Peyer's patch (tissue), 4 donors: ENCODE results near the gene RNF213. TPM values are rescaled to one million over a fixed set of nuclear protein-coding genes. Genes with fewer than 3 reads are reported as not detected.

Experiments
- DNase-seq, 3 donors: peaks; one replicate each; pipeline ENCODE4 v3.0.0-alpha.2; 2017 to 2019
- H3K27ac ChIP-seq, 4 donors: fragments of 200-600 bp; sonication (generic); one replicate each; pipeline ENCODE4 v1.5.1; 2016 to 2019
- H3K27me3 ChIP-seq, 2 donors: fragments of 200-600 bp; sonication (generic); one replicate each; pipeline ENCODE4 v1.5.1; 2019
- H3K36me3 ChIP-seq, 3 donors: fragments of 200-600 bp; sonication (generic); one replicate each; pipeline ENCODE4 v1.5.1; 2016 to 2019
- H3K4me1 ChIP-seq, 4 donors: fragments of 200-600 bp; sonication (generic); one replicate each; pipeline ENCODE4 v1.5.1; 2016 to 2019
- H3K4me3 ChIP-seq, 4 donors: fragments of 200-600 bp; sonication (generic); 1 replicate in 3 of 4; 2 replicates in 1 of 4; pipeline ENCODE4 v1.5.1; 2016 to 2019; ENCODE audit warnings: mild to moderate bottlenecking in 1 of 4
- H3K9me3 ChIP-seq, 4 donors: fragments of 200-600 bp; sonication (generic); one replicate each; pipeline ENCODE4 v1.5.1; 2016 to 2019; ENCODE audit warnings: mild to moderate bottlenecking in 1 of 4
- CTCF ChIP-seq, 6 experiments: fragments of 450-650 bp in 4 of 6; fragments of 200-600 bp in 2 of 6; sonication (generic) in 1 of 6; IDR thresholded peaks; one replicate each; pipeline ENCODE4 v1.5.1; 2017 to 2019; ENCODE audit warnings: antibody characterized with exemption in 6 of 6, mild to moderate bottlenecking in 3 of 6, moderate library complexity in 1 of 6
- POLR2A ChIP-seq, 2 donors: fragments of 450-650 bp; IDR thresholded peaks; one replicate each; pipeline ENCODE4 v1.5.1; 2017; ENCODE audit warnings: antibody characterized with exemption in 2 of 2, mild to moderate bottlenecking in 2 of 2, moderate library complexity in 2 of 2
- total RNA-seq, 4 donors: library from RNA; depleted of rRNA; stranded (reverse); fragments of >200 nt; gene quantifications; one replicate each; pipeline ENCODE4 v1.1.0, GENCODE V29; 2016

RNF213 gene
- total RNA-seq, 4 donors from 2014 or later, result 187 to 404 (median 293) TPM

- DNase-seq, result peak in 1 of 3 donors; percentile 25
- no peak overlapping the region for H3K27ac ChIP-seq
- H3K27me3 ChIP-seq, result no peaks in the 10 kb centered on the region
- peaks cover 0 to 99% (median 7%) of the 10 kb centered on the region in 3 donors for H3K36me3 ChIP-seq
- TF ChIP-seq POLR2A (IDR thresholded peaks at IDR 0.05), result no peak
- no peak for TF ChIP-seq CTCF (IDR thresholded peaks at IDR 0.05)
- no peaks in the 10 kb centered on the region for H3K9me3 ChIP-seq
- H3K4me3 ChIP-seq, result no peak overlapping the region
- no peaks in the 10 kb centered on the region for H3K4me1 ChIP-seq
Observed at GRCh38 chr17:80372456-80372855, 111.8 kb downstream of the RNF213 start.

- H3K9me3 ChIP-seq, result no peaks in the 10 kb centered on the region
- no peaks in the 10 kb centered on the region for H3K4me1 ChIP-seq
- TF ChIP-seq CTCF (IDR thresholded peaks at IDR 0.05) (no peak), POLR2A (IDR thresholded peaks at IDR 0.05) (no peak)
- peak in 1 of 3 donors; percentile 39 for DNase-seq
- H3K27ac ChIP-seq, result no peak overlapping the region
- H3K27me3 ChIP-seq, result no peaks in the 10 kb centered on the region
- H3K36me3 ChIP-seq, result peaks cover 0 to 99% (median 2%) of the 10 kb centered on the region in 3 donors
- no peak overlapping the region for H3K4me3 ChIP-seq
Observed at GRCh38 chr17:80372922-80373570, 112.4 kb downstream of the RNF213 start.

- H3K4me1 ChIP-seq, result no peaks in the 10 kb centered on the region
- no peak overlapping the region for H3K27ac ChIP-seq
- TF ChIP-seq POLR2A (IDR thresholded peaks at IDR 0.05), result no peak
- TF ChIP-seq CTCF (IDR thresholded peaks at IDR 0.05), result no peak
- no peaks in the 10 kb centered on the region for H3K27me3 ChIP-seq
- peak in 2 of 3 donors; percentile 26 to 38 for DNase-seq
- peaks cover 0 to 99% (median 0%) of the 10 kb centered on the region in 3 donors for H3K36me3 ChIP-seq
- no peaks in the 10 kb centered on the region for H3K9me3 ChIP-seq
- H3K4me3 ChIP-seq, result no peak overlapping the region
Observed at GRCh38 chr17:80374039-80374731, 113.5 kb downstream of the RNF213 start.

GRCh38 chr17:80374732-80375585 lies 114.3 kb downstream of the RNF213 start:
- Histone ChIP-seq H3K9me3 (no peaks in the 10 kb centered on the region), H3K4me3 (no peak overlapping the region), H3K36me3 (peaks cover 0 to 99% (median 0%) of the 10 kb centered on the region in 3 donors), H3K4me1 (no peaks in the 10 kb centered on the region), H3K27ac (no peak overlapping the region), H3K27me3 (no peaks in the 10 kb centered on the region)
- DNase-seq, result peak in 1 of 3 donors; percentile 22
- TF ChIP-seq CTCF (IDR thresholded peaks at IDR 0.05), result no peak
- TF ChIP-seq POLR2A (IDR thresholded peaks at IDR 0.05), result no peak

DNA sequence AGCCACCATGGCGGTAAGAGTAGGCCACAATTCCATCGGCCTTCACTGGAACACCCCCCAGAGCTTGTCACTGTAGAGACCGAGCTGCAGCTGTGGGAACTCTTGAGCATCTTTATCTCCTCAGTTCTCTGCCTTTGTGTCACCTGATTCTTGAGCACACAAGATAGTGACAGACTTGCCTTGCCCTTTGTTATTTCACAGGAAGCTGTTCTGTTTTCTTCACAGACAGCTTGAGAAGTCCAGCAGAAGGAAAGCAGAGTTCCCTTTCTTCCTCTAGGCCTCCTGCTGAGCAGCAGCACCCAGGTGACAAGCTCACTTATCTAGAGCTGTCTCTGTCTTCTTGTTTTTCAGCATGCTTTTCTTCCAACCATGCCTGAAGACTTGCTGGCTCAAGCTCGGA lies 115.9 kb downstream of the RNF213 start:
- H3K36me3 ChIP-seq, result peaks cover 0 to 100% (median 4%) of the 10 kb centered on the region in 3 donors
- H3K9me3 ChIP-seq, result no peaks in the 10 kb centered on the region
- no peaks in the 10 kb centered on the region for H3K27me3 ChIP-seq
- TF ChIP-seq POLR2A (IDR thresholded peaks at IDR 0.05), result no peak
- no peak for TF ChIP-seq CTCF (IDR thresholded peaks at IDR 0.05)
- no peaks in the 10 kb centered on the region for H3K4me1 ChIP-seq
- no peak overlapping the region for H3K4me3 ChIP-seq
- no peak overlapping the region for H3K27ac ChIP-seq
- no peak for DNase-seq
